Esophagus squamous epithelium (tissue), 5 donors: ENCODE results near the gene DHCR7. TPM values are rescaled to one million over a fixed set of nuclear protein-coding genes. Genes with fewer than 3 reads are reported as not detected.

Experiments used
- DNase-seq: peaks from one replicate; lab custom pipeline; 2025; lab: John Stamatoyannopoulos, UW
- H3K27ac ChIP-seq, 4 donors: fragments of 200-600 bp; sonication (generic); one replicate each; pipeline ENCODE4 v1.5.1; 2016 to 2019; ENCODE audit warnings: mild to moderate bottlenecking in 1 of 4
- H3K27me3 ChIP-seq, 4 donors: fragments of 200-600 bp; sonication (generic); 1 replicate in 3 of 4; 2 replicates in 1 of 4; pipeline versions ENCODE4 v1.5.1 to v1.6.0; 2017 to 2021; ENCODE audit warnings: antibody characterized with exemption in 1 of 4
- H3K36me3 ChIP-seq, 3 donors: fragments of 200-600 bp; sonication (generic); one replicate each; pipeline ENCODE4 v1.5.1; 2016 to 2019
- H3K4me1 ChIP-seq, 3 donors: fragments of 200-600 bp; sonication (generic); one replicate each; pipeline ENCODE4 v1.5.1; 2017 to 2019
- H3K4me3 ChIP-seq, 4 donors: fragments of 200-600 bp; sonication (generic); 1 replicate in 3 of 4; 2 replicates in 1 of 4; pipeline ENCODE4 v1.5.1; 2016 to 2019; ENCODE audit warnings: mild to moderate bottlenecking in 2 of 4, moderate library complexity in 1 of 4
- H3K9me3 ChIP-seq, 3 donors: fragments of 200-600 bp; sonication (generic); one replicate each; pipeline ENCODE4 v1.5.1; 2016 to 2019
- CTCF ChIP-seq, 6 experiments: fragments of 450-650 bp in 4 of 6; fragments of 200-600 bp in 2 of 6; sonication (generic) in 2 of 6; IDR thresholded peaks; one replicate each; pipeline ENCODE4 v1.5.1; 2016 to 2019; ENCODE audit warnings: antibody characterized with exemption in 6 of 6, mild to moderate bottlenecking in 4 of 6, moderate library complexity in 4 of 6
- POLR2A ChIP-seq, 4 donors: fragments of 450-650 bp; IDR thresholded peaks; one replicate each; pipeline ENCODE4 v1.6.1; 2017; ENCODE audit warnings: antibody characterized with exemption in 4 of 4, mild to moderate bottlenecking in 4 of 4, moderate library complexity in 3 of 4
- WGBS, 2 donors: methylation state at CpG; one replicate each; pipeline ENCODE4 v1.1.5; 2018; 5-methylcytosine and 5-hydroxymethylcytosine counted together
- intact Hi-C: fragments of 100-400 bp; cut with DNase I; formaldehyde crosslinking; loops from one replicate; pipeline ENCODE4 v1.15.0; 2022
- total RNA-seq, 4 donors: library from RNA; depleted of rRNA; stranded (reverse); fragments of >200 nt; gene quantifications; one replicate each; pipeline ENCODE4 v1.1.0, GENCODE V29; 2016
- donor health status: DM: yes; HTN: yes; CAD: no.

Gene DHCR7
- total RNA-seq, 4 donors from 2014 or later, result 22.5 to 86.1 (median 36.5) TPM

GRCh38 chr11:71432761-71433647 lies 15.2 kb downstream of the DHCR7 start:
- no peak for DNase-seq
- TF ChIP-seq POLR2A (IDR thresholded peaks at IDR 0.05) (no peak), CTCF (IDR thresholded peaks at IDR 0.05) (no peak)
- intact Hi-C loops, result no loop called here
- WGBS, 2 donors, result 75 to 88% methylated on average over 2 to 6 of the region's 7 CpGs
- no peaks in the 10 kb centered on the region for H3K9me3 ChIP-seq
- no peak overlapping the region for H3K4me3 ChIP-seq
- peaks cover 0 to 35% (median 0%) of the 10 kb centered on the region in 3 donors for H3K36me3 ChIP-seq
- peaks cover 7 to 22% (median 8%) of the 10 kb centered on the region in 3 donors for H3K4me1 ChIP-seq
- H3K27ac ChIP-seq, result peak overlapping the region in 3 of 4 donors; percentile 31 to 61 (median 36)
- H3K27me3 ChIP-seq, result peaks cover 0 to 17% (median 0%) of the 10 kb centered on the region in 4 donors

- no peak for DNase-seq
- Histone ChIP-seq H3K27me3 (peaks cover 0 to 17% (median 0%) of the 10 kb centered on the region in 4 donors), H3K27ac (no peak overlapping the region), H3K4me1 (peaks cover 7 to 22% (median 8%) of the 10 kb centered on the region in 3 donors), H3K9me3 (no peaks in the 10 kb centered on the region), H3K4me3 (no peak overlapping the region), H3K36me3 (peaks cover 0 to 17% (median 0%) of the 10 kb centered on the region in 3 donors)
- 40 to 44% methylated on average over 6 to 7 of the region's 7 CpGs for WGBS, 2 donors
- intact Hi-C loops, result no loop called here
- TF ChIP-seq CTCF (IDR thresholded peaks at IDR 0.05), result no peak
Measured at GRCh38 chr11:71431271-71431670, 16.9 kb downstream of the DHCR7 start.

- TF ChIP-seq CTCF (IDR thresholded peaks at IDR 0.05), result no peak
- TF ChIP-seq POLR2A (IDR thresholded peaks at IDR 0.05), result no peak
- DNase-seq, result no peak
- peaks cover 7 to 31% (median 8%) of the 10 kb centered on the region in 3 donors for H3K4me1 ChIP-seq
- 93 to 100% methylated on average over 3 to 4 of the region's 9 CpGs for WGBS, 2 donors
- peaks cover 0 to 6% (median 0%) of the 10 kb centered on the region in 3 donors for H3K36me3 ChIP-seq
- H3K4me3 ChIP-seq, result no peak overlapping the region
- no peaks in the 10 kb centered on the region for H3K9me3 ChIP-seq
- intact Hi-C loops, result no loop called here
- H3K27me3 ChIP-seq, result peaks cover 0 to 17% (median 0%) of the 10 kb centered on the region in 4 donors
- no peak overlapping the region for H3K27ac ChIP-seq
Measured at GRCh38 chr11:71430166-71430565, 18.0 kb downstream of the DHCR7 start.

DNA sequence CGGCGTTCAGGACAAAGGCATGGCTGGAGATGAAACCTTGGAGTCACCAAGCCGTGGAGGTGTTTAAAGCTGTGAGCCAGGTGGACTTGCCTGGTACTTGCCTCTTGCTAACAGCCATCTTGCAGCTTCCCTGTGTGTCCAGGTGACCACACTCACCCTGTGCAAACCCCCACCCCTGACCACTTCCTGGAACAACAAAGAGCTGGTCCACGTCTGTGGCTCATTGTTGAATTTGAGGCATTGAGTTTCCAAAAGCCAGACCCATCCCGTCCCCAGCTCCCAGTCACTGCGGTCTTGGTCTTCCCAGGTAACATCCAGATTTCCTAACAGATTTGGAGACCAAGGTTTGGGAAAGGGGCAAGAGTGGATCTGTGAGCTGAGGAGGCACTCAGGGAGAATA lies 18.5 kb downstream of the DHCR7 start:
- no peak for DNase-seq
- Histone ChIP-seq H3K36me3 (peaks cover 0 to 2% (median 0%) of the 10 kb centered on the region in 3 donors), H3K27ac (no peak overlapping the region), H3K27me3 (peaks cover 0 to 18% (median 0%) of the 10 kb centered on the region in 4 donors), H3K9me3 (no peaks in the 10 kb centered on the region), H3K4me1 (peaks cover 7 to 29% (median 8%) of the 10 kb centered on the region in 3 donors), H3K4me3 (no peak overlapping the region)
- intact Hi-C loops, result no loop called here
- WGBS, 2 donors, result 88 to 91% methylated on average over 5 to 6 of the region's 6 CpGs
- TF ChIP-seq POLR2A (IDR thresholded peaks at IDR 0.05) (no peak), CTCF (IDR thresholded peaks at IDR 0.05) (no peak)

DNA sequence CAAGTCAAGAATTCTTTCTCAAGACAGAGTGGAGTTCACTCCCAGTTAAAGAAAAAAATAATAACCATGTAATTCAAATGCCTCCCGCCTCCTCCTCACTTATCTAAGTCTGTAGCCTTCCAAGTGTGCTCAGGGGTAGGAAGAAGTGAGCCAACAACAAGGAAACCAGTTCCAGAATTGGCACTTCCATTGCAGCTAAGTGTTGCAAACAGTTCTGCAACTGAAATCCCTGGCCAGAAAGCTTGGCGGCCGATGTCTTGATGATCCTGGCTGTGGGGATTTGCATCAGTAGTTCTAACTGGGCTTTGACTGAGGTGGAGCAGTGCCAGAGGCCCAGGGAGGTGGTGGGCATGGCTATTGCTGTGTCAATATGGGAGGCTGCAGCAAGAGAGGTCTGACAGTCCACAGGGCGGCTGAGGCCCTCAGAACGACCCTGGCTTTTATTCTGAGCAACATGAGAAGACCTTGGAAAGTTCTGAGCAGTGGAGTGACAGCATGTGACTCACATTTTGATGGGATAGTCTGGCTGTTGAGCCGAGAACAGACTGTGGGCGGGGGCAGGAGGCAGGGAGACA lies 19.2 kb downstream of the DHCR7 start:
- DNase-seq, result no peak
- Histone ChIP-seq H3K36me3 (no peaks in the 10 kb centered on the region), H3K27ac (no peak overlapping the region), H3K4me3 (no peak overlapping the region), H3K27me3 (peaks cover 0 to 26% (median 0%) of the 10 kb centered on the region in 4 donors), H3K9me3 (no peaks in the 10 kb centered on the region), H3K4me1 (peaks cover 6 to 21% (median 7%) of the 10 kb centered on the region in 3 donors)
- TF ChIP-seq CTCF (IDR thresholded peaks at IDR 0.05) (no peak), POLR2A (IDR thresholded peaks at IDR 0.05) (no peak)
- intact Hi-C loops, result no loop called here
- 49 to 55% methylated on average over 5 to 7 of the region's 7 CpGs for WGBS, 2 donors
